Midbrain (tissue), 1 donor: ENCODE data around the gene SPEN.
"Not testable (repeated sequence)": the region's sequence is repeated elsewhere in the genome, so short reads cannot be mapped to it uniquely, and the experiment has no call there.

Experiments used
- DNase-seq: peaks from one replicate; lab custom pipeline; 2025; lab: John Stamatoyannopoulos, UW

The SPEN gene

GRCh38 chr1:15847100-15847892, at the start of gene SPEN:
SPEN (plus strand) TSS chr1:15847707; CDS start chr1:15848068, 361 bp downstream.
- DNase-seq = peak; percentile 97

GRCh38 chr1:15799004-15799867, 48.3 kb upstream of the SPEN start:
- peak; percentile 28 for DNase-seq

- DNase-seq = no peak
These were observed 47.3 kb upstream of the SPEN start for GRCh38 chr1:15799928-15800835.

GRCh38 chr1:15802234-15802965, 45.1 kb upstream of the SPEN start:
- DNase-seq = no peak

- no peak for DNase-seq
These were observed 44.1 kb upstream of the SPEN start for GRCh38 chr1:15803380-15803779.

- no peak for DNase-seq
These were observed 43.4 kb upstream of the SPEN start for GRCh38 chr1:15804060-15804459.

GRCh38 chr1:15807121-15807520, 40.4 kb upstream of the SPEN start:
- no peak for DNase-seq

GRCh38 chr1:15807549-15807948, 40.0 kb upstream of the SPEN start, which contains the start of gene UQCRHL:
UQCRHL (minus strand) TSS chr1:15807649; CDS start chr1:15807649, 0 bp downstream.
- not testable (repeated sequence) for DNase-seq

- DNase-seq = no peak
These were observed 38.6 kb upstream of the SPEN start for GRCh38 chr1:15808955-15809354.

- peak; percentile 63 for DNase-seq
These were observed 37.4 kb upstream of the SPEN start for GRCh38 chr1:15810073-15810472.

- DNase-seq = no peak
These were observed 30.8 kb upstream of the SPEN start for GRCh38 chr1:15816674-15817073.

GRCh38 chr1:15820478-15820877, 27.0 kb upstream of the SPEN start:
- DNase-seq = no peak

- no peak for DNase-seq
These were observed 21.7 kb upstream of the SPEN start for GRCh38 chr1:15825800-15826199.

- no peak for DNase-seq
These were observed 20.5 kb upstream of the SPEN start for GRCh38 chr1:15826810-15827507.

- not testable (repeated sequence) for DNase-seq
These were observed 19.9 kb upstream of the SPEN start for GRCh38 chr1:15827567-15827966.

GRCh38 chr1:15828931-15829330, 18.6 kb upstream of the SPEN start:
- DNase-seq = not testable (repeated sequence)

GRCh38 chr1:15830258-15830657, 17.2 kb upstream of the SPEN start:
- no peak for DNase-seq

- peak; percentile 18 for DNase-seq
These were observed 14.3 kb upstream of the SPEN start for GRCh38 chr1:15833069-15833679.

- no peak for DNase-seq
These were observed 13.6 kb upstream of the SPEN start for GRCh38 chr1:15833842-15834405.
